GM23338 (cell line): Measurements from ENCODE around the gene PTPRN2. TPM values are rescaled to one million over a fixed set of nuclear protein-coding genes. Genes with fewer than 3 reads are reported as not detected.

Source experiments
- CREB1 ChIP-seq: fragments of 250-450 bp; sonication (Bioruptor Pico); IDR thresholded peaks from 2 replicates; pipeline ENCODE4 v1.5.0; 2020; ENCODE audit warnings: low read depth, mild to moderate bottlenecking, moderate library complexity
- EZH2 ChIP-seq: fragments of 200-600 bp; sonication (generic); IDR thresholded peaks from one replicate; pipeline ENCODE4 v1.8.0; 2017; ENCODE audit warnings: antibody characterized with exemption, mild to moderate bottlenecking, low read depth; ENCODE audit not compliant: unreplicated experiment
- EZH2phosphoT487 ChIP-seq: fragments of 200-600 bp; sonication (generic); IDR thresholded peaks from one replicate; pipeline ENCODE4 v1.8.1; 2018; ENCODE audit warnings: antibody characterized with exemption; ENCODE audit not compliant: unreplicated experiment
- POLR2AphosphoS5 ChIP-seq: IDR thresholded peaks from 2 replicates; pipeline ENCODE4 v1.6.1; 2016; ENCODE audit warnings: antibody characterized with exemption, low read depth
- ZNF331 ChIP-seq: fragments of 250-450 bp; sonication (Bioruptor Pico); IDR thresholded peaks from 2 replicates; pipeline ENCODE4 v1.5.0; 2020; ENCODE audit warnings: low read depth, mild to moderate bottlenecking, moderate library complexity
- polyA plus RNA-seq: library from polyadenylated mRNA; unstranded; fragments of >200 nt; fragmentation: Nextera tagmentation; extraction: Ambion mirVana; gene quantifications from 2 replicates; pipeline ENCODE4 v1.2.1, GENCODE V29; 2016
- total RNA-seq: library from RNA; depleted of rRNA; stranded (reverse); fragments of >200 nt; shearing (Covaris generic); gene quantifications from 2 replicates; pipeline ENCODE4 v1.2.3, GENCODE V29; 2014
- TF ChIP-seq, protein P1 (sequence below): fragments of 250-450 bp; sonication (Bioruptor Pico); IDR thresholded peaks from 2 replicates; pipeline ENCODE4 v1.5.0; 2020; ENCODE audit warnings: mild to moderate bottlenecking, moderate library complexity
- TF ChIP-seq, protein P2 (sequence below), 2 experiments: fragments of 200-600 bp in 1 of 2; sonication (generic) in 1 of 2; conservative IDR thresholded peaks; 2 replicates each; pipeline versions ENCODE4 v1.5.1 to v1.6.1; 2016 to 2017; ENCODE audit warnings: antibody characterized with exemption in 2 of 2, low read depth in 2 of 2, mild to moderate bottlenecking in 2 of 2, moderate library complexity in 1 of 2

The PTPRN2 gene
- total and polyA plus RNA-seq, 2 experiments from 2014 or later, result 0.87 to 4.0 TPM

GRCh38 chr7:158542651-158543566 lies 44.7 kb downstream of the PTPRN2 start (continued):
- TF ChIP-seq, protein P1, sequence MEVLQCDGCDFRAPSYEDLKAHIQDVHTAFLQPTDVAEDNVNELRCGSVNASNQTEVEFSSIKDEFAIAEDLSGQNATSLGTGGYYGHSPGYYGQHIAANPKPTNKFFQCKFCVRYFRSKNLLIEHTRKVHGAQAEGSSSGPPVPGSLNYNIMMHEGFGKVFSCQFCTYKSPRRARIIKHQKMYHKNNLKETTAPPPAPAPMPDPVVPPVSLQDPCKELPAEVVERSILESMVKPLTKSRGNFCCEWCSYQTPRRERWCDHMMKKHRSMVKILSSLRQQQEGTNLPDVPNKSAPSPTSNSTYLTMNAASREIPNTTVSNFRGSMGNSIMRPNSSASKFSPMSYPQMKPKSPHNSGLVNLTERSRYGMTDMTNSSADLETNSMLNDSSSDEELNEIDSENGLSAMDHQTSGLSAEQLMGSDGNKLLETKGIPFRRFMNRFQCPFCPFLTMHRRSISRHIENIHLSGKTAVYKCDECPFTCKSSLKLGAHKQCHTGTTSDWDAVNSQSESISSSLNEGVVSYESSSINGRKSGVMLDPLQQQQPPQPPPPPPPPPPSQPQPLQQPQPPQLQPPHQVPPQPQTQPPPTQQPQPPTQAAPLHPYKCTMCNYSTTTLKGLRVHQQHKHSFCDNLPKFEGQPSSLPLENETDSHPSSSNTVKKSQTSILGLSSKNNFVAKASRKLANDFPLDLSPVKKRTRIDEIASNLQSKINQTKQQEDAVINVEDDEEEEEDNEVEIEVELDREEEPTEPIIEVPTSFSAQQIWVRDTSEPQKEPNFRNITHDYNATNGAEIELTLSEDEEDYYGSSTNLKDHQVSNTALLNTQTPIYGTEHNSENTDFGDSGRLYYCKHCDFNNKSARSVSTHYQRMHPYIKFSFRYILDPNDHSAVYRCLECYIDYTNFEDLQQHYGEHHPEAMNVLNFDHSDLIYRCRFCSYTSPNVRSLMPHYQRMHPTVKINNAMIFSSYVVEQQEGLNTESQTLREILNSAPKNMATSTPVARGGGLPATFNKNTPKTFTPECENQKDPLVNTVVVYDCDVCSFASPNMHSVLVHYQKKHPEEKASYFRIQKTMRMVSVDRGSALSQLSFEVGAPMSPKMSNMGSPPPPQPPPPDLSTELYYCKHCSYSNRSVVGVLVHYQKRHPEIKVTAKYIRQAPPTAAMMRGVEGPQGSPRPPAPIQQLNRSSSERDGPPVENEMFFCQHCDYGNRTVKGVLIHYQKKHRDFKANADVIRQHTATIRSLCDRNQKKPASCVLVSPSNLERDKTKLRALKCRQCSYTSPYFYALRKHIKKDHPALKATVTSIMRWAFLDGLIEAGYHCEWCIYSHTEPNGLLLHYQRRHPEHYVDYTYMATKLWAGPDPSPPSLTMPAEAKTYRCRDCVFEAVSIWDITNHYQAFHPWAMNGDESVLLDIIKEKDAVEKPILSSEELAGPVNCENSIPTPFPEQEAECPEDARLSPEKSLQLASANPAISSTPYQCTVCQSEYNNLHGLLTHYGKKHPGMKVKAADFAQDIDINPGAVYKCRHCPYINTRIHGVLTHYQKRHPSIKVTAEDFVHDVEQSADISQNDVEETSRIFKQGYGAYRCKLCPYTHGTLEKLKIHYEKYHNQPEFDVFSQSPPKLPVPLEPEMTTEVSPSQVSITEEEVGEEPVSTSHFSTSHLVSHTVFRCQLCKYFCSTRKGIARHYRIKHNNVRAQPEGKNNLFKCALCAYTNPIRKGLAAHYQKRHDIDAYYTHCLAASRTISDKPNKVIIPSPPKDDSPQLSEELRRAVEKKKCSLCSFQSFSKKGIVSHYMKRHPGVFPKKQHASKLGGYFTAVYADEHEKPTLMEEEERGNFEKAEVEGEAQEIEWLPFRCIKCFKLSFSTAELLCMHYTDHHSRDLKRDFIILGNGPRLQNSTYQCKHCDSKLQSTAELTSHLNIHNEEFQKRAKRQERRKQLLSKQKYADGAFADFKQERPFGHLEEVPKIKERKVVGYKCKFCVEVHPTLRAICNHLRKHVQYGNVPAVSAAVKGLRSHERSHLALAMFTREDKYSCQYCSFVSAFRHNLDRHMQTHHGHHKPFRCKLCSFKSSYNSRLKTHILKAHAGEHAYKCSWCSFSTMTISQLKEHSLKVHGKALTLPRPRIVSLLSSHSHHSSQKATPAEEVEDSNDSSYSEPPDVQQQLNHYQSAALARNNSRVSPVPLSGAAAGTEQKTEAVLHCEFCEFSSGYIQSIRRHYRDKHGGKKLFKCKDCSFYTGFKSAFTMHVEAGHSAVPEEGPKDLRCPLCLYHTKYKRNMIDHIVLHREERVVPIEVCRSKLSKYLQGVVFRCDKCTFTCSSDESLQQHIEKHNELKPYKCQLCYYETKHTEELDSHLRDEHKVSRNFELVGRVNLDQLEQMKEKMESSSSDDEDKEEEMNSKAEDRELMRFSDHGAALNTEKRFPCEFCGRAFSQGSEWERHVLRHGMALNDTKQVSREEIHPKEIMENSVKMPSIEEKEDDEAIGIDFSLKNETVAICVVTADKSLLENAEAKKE (CRISPR knock-in tag), result no peak
- TF ChIP-seq ZNF331 (CRISPR knock-in tag) (no peak), CREB1 (CRISPR knock-in tag) (no peak), POLR2AphosphoS5 (no peak), EZH2phosphoT487 (no peak), EZH2 (no peak)
- TF ChIP-seq, protein P2, sequence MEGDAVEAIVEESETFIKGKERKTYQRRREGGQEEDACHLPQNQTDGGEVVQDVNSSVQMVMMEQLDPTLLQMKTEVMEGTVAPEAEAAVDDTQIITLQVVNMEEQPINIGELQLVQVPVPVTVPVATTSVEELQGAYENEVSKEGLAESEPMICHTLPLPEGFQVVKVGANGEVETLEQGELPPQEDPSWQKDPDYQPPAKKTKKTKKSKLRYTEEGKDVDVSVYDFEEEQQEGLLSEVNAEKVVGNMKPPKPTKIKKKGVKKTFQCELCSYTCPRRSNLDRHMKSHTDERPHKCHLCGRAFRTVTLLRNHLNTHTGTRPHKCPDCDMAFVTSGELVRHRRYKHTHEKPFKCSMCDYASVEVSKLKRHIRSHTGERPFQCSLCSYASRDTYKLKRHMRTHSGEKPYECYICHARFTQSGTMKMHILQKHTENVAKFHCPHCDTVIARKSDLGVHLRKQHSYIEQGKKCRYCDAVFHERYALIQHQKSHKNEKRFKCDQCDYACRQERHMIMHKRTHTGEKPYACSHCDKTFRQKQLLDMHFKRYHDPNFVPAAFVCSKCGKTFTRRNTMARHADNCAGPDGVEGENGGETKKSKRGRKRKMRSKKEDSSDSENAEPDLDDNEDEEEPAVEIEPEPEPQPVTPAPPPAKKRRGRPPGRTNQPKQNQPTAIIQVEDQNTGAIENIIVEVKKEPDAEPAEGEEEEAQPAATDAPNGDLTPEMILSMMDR (conservative IDR thresholded peaks at IDR 0.05; ENCODE audit: low read depth in 2 of 2), result no peak
